ENCODE data around the gene MUC5AC. TPM values are rescaled to one million over a fixed set of nuclear protein-coding genes. Genes with fewer than 3 reads are reported as not detected.
"Not testable (repeated sequence)": the region's sequence is repeated elsewhere in the genome, so short reads cannot be mapped to it uniquely, and the experiment has no call there.

MUC5AC gene
- polyA plus RNA-seq, 1 donor = 0.37 TPM

DNA sequence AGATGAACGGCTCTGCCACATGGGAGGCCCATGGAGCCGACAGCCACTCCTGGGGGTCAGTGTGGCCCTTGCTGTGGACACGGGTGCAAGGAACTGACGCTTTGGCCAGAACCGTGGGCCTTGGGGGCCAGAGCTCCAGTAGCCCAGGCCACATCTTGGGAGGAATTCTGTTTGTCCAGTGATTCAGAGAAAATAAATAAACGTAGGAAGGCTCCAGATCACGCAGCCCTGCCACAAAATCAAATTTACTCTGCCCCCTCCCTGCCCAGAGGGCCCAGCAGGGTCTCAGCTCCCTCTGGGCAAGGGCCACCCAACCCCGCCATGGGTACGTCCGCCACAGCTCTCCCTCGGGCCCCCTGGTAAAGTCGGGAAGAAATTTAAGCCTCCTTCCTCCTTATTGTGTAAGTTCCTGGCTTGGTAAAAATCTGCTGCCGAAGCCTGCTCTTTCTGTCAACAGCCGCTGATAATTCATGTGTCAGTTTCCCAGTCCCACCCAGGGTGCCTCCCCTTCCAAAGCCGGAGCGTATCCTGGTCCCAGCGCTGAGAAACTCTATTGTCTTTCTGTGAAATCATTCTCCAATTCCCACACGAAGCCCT is 6.9 kb upstream of the MUC5AC start:
- H3K4me1 ChIP-seq (ENCODE audit: control insufficient read depth, insufficient read depth, low read length) = peaks cover 26% of the 10 kb centered on the region
- DNase-seq = peak in 1 of 2 donors; percentile 41
- H3K4me3 ChIP-seq (ENCODE audit: low read length) = no peak overlapping the region
- no peaks in the 10 kb centered on the region for H3K27me3 ChIP-seq (ENCODE audit: control insufficient read depth, insufficient read depth, low read length)
- peak overlapping the region; percentile 52 for H3K27ac ChIP-seq (ENCODE audit: low read length)
- peaks cover 10% of the 10 kb centered on the region for H3K9me3 ChIP-seq (ENCODE audit: control insufficient read depth, low read depth, low read length)
- WGBS (ENCODE audit: insufficient coverage, low lambda C conversion rate) = no CpG with 5 or more reads among the region's 18 CpGs
- H3K36me3 ChIP-seq (ENCODE audit: control insufficient read depth, insufficient read depth, low read length) = no peaks in the 10 kb centered on the region

DNA sequence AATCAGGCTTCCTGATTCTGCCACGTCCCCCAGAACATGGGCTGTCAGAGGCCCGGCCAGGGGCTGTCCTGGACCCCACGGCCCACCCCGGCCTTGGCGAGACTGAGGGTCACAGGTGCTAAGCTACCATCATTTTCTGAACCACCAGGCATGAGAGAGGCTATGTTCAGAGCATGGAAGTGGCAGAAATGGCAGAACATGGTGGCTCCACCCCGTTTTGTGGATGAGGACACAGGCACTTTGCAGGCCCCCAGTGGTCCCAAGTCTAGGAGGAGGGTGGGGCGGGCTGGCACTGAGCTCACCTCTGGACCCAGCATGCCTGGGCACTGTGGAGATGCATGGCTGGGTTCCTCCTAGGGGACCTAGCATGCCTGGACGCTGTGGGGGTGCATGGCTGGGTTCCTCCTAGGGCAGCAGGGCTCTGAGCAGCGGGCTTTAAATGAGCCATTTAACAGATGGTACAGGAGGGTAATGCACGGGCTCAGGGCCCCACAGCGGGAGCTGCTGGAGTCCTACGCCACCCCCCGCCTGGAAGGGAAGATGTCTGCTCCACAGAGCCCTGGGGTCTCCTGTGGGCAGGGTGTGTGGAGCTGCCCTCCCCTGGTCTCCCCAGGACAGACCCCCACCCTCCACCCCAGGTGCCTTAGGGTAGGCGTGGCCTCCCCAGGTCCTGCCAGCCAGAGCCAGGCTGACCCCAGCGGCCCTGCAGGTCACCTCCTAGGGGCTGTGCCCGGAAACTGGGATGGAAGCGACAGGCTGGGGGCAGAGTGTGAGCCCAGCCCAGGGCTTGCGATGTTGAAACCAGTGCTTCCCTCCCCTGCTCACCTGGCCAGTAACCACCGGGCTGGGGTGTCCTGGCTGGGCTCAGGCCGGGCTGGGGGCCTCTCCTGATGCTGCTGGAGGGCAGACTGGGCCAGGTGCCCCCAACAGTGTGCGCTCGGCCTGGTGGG is 6.1 kb upstream of the MUC5AC start:
- Histone ChIP-seq H3K27me3 (ENCODE audit: control insufficient read depth, insufficient read depth, low read length) (no peaks in the 10 kb centered on the region), H3K4me1 (ENCODE audit: control insufficient read depth, insufficient read depth, low read length) (peaks cover 26% of the 10 kb centered on the region), H3K4me3 (ENCODE audit: low read length) (no peak overlapping the region), H3K27ac (ENCODE audit: low read length) (peak overlapping the region; percentile 52), H3K9me3 (ENCODE audit: control insufficient read depth, low read depth, low read length) (peaks cover 6% of the 10 kb centered on the region), H3K36me3 (ENCODE audit: control insufficient read depth, insufficient read depth, low read length) (no peaks in the 10 kb centered on the region)
- DNase-seq = no peak
- no CpG with 5 or more reads among the region's 22 CpGs for WGBS (ENCODE audit: insufficient coverage, low lambda C conversion rate)

DNA sequence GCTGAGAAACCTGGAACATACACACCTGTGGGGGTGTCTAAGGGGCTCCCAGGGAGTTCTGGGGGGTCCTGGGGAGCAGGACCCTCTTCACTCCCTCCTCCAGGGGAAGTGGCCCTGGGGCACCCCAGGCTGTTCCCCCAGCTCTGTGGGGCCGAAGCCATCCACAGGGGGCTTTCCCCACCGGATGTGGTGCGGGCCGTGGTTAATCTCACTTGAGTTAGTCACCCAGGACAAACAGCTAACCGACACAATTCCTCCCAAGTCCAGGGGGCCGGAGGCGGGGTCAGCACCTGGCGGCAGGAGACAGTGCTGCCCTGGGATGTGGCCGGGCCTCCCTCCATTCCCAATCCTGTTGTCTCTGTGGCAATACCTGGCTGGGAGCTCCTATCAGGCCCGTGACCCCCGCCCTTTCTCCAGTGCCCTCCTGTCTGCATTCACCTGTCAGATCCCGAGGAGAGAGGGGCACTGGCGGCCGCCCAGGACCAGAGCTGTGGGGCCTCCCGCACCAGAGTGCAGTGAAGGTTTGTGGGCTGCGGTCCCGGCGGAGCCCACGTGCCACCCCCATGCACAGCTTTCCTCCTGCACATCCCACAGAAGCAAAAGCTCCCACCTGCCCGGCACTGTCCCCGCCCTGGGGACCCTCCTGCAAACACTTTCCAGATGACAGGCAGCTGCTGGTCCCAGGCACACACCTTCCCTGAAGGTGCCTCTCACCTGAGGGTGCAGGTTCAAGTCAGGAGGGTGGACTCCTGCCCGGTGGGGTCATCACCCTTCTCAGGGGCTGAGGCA is 5.2 kb upstream of the MUC5AC start:
- Histone ChIP-seq H3K9me3 (ENCODE audit: control insufficient read depth, low read depth, low read length) (peaks cover 6% of the 10 kb centered on the region), H3K27me3 (ENCODE audit: control insufficient read depth, insufficient read depth, low read length) (no peaks in the 10 kb centered on the region), H3K4me1 (ENCODE audit: control insufficient read depth, insufficient read depth, low read length) (peaks cover 26% of the 10 kb centered on the region), H3K36me3 (ENCODE audit: control insufficient read depth, insufficient read depth, low read length) (no peaks in the 10 kb centered on the region), H3K4me3 (ENCODE audit: low read length) (no peak overlapping the region), H3K27ac (ENCODE audit: low read length) (peak overlapping the region; percentile 33)
- DNase-seq = no peak
- no CpG with 5 or more reads among the region's 22 CpGs for WGBS (ENCODE audit: insufficient coverage, low lambda C conversion rate)

DNA sequence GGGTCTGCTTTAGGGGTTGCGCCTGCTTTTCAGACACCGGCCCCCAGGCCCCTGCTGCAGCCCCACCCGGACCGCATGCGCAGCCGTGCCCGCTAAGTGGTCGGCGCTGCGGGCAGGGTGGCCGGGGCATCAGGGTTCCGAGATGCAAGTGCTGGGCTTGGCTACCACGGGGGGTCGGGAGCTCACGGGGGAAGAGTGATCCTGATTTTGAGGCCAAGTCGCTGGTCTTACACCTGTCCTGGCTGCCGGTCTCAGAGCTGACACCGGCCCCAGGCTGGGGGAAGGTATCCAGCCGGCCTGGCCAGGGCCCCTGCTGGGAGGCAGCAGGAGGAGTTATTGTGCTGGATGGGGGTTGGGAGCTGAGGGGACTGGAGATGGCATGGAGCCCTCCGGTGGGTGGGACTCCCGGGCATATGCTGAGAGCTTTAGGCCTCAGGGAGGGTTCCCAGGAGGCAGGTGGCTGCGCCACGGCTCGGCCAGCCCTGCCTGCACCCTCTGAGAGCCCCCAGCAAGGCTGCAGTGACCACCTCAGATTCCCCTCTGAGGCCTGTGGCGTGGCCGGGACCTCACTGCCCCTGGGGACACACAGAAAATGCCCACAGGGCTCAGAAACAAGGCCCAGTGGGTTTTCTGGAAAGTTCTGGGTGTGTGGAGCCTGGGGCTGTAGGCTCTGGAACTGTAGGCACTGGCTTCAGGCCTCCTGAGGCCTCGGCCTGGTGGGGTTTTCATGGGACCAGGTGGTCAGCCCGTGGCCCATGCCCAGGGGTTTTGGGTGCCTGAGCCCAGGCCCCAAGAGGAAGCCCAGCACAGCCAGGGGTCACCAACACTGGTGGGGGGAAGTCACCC is 4.4 kb upstream of the MUC5AC start:
- H3K4me3 ChIP-seq (ENCODE audit: low read length) = no peak overlapping the region
- no peaks in the 10 kb centered on the region for H3K9me3 ChIP-seq (ENCODE audit: control insufficient read depth, low read depth, low read length)
- no peak overlapping the region for H3K27ac ChIP-seq (ENCODE audit: low read length)
- DNase-seq = no peak
- H3K4me1 ChIP-seq (ENCODE audit: control insufficient read depth, insufficient read depth, low read length) = peaks cover 26% of the 10 kb centered on the region
- no CpG with 5 or more reads among the region's 28 CpGs for WGBS (ENCODE audit: insufficient coverage, low lambda C conversion rate)
- H3K27me3 ChIP-seq (ENCODE audit: control insufficient read depth, insufficient read depth, low read length) = no peaks in the 10 kb centered on the region
- H3K36me3 ChIP-seq (ENCODE audit: control insufficient read depth, insufficient read depth, low read length) = no peaks in the 10 kb centered on the region

DNA sequence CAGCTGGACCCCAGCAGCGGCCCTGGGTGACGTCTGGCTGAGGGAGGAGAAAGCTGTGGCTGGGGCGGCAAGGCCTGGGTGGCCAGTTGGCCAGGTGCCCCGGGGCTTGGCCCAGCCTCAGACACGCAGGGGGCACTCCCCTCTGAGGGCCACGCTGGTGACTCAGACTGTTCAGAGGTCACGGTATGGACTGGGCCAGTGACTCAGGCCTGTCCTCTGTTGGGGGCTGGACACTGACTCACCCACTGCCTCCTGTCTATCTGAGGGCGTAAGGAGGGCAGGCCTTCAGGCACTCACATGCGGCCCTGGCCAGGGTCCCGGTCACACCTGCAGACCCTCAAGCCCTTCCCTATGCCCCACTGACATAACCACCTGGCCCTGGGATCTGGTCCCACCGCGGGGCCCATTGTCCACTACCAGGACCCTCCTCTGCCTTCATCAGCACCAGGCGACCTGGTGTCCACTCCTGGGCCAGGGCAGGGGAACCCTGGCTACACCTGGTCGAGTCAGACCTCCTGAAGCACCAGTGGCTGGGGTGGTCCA is 3.7 kb upstream of the MUC5AC start:
- no peak for DNase-seq
- no CpG with 5 or more reads among the region's 14 CpGs for WGBS (ENCODE audit: insufficient coverage, low lambda C conversion rate)
- H3K4me3 ChIP-seq (ENCODE audit: low read length) = no peak overlapping the region
- H3K9me3 ChIP-seq (ENCODE audit: control insufficient read depth, low read depth, low read length) = no peaks in the 10 kb centered on the region
- no peak overlapping the region for H3K27ac ChIP-seq (ENCODE audit: low read length)
- no peaks in the 10 kb centered on the region for H3K36me3 ChIP-seq (ENCODE audit: control insufficient read depth, insufficient read depth, low read length)
- peaks cover 19% of the 10 kb centered on the region for H3K4me1 ChIP-seq (ENCODE audit: control insufficient read depth, insufficient read depth, low read length)
- H3K27me3 ChIP-seq (ENCODE audit: control insufficient read depth, insufficient read depth, low read length) = no peaks in the 10 kb centered on the region

DNA sequence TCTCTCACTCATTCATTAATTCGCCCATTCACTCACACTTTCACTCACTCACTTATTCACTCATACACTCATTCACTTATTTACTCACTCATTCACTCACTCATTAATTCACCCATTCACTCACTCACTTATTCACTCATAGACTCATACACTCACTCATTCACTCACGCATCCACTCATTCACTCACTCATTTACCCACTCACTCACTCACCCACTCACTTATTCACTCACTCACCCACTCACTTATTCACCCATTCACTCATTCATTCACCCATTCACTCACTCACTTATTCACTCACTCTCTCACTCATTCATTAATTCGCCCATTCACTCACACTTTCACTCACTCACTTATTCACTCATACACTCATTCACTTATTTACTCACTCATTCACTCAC is 3.1 kb upstream of the MUC5AC start:
- H3K36me3 ChIP-seq (ENCODE audit: control insufficient read depth, insufficient read depth, low read length); DNase-seq; H3K27ac ChIP-seq (ENCODE audit: low read length); H3K4me3 ChIP-seq (ENCODE audit: low read length); H3K27me3 ChIP-seq (ENCODE audit: control insufficient read depth, insufficient read depth, low read length); H3K9me3 ChIP-seq (ENCODE audit: control insufficient read depth, low read depth, low read length): not testable (repeated sequence)
- WGBS (ENCODE audit: insufficient coverage, low lambda C conversion rate) = no CpG with 5 or more reads among the region's 3 CpGs
- H3K4me1 ChIP-seq (ENCODE audit: control insufficient read depth, insufficient read depth, low read length) = peaks cover 19% of the 10 kb centered on the region

DNA sequence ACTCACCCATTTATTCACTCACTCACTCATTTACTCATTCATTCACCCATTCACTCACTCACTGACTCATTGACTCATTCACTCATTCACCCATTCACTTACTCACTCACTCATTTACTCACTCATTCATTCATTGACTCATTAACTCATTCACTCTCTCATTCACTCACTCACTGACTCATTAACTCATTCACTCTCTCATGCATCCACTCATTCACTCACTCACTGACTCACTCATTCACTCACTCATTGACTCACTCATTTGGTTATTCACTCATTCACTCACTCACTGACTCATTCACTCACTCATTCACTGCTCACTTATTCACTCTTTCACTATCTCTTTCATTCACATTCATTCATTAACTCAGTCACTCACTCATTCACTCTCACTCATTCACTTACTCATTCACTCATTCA is 2.5 kb upstream of the MUC5AC start:
- H3K27me3 ChIP-seq (ENCODE audit: control insufficient read depth, insufficient read depth, low read length) = no peaks in the 10 kb centered on the region
- H3K9me3 ChIP-seq (ENCODE audit: control insufficient read depth, low read depth, low read length) = no peaks in the 10 kb centered on the region
- peaks cover 16% of the 10 kb centered on the region for H3K4me1 ChIP-seq (ENCODE audit: control insufficient read depth, insufficient read depth, low read length)
- no peak overlapping the region for H3K27ac ChIP-seq (ENCODE audit: low read length)
- no peak overlapping the region for H3K4me3 ChIP-seq (ENCODE audit: low read length)
- no peak for DNase-seq
- no peaks in the 10 kb centered on the region for H3K36me3 ChIP-seq (ENCODE audit: control insufficient read depth, insufficient read depth, low read length)

DNA sequence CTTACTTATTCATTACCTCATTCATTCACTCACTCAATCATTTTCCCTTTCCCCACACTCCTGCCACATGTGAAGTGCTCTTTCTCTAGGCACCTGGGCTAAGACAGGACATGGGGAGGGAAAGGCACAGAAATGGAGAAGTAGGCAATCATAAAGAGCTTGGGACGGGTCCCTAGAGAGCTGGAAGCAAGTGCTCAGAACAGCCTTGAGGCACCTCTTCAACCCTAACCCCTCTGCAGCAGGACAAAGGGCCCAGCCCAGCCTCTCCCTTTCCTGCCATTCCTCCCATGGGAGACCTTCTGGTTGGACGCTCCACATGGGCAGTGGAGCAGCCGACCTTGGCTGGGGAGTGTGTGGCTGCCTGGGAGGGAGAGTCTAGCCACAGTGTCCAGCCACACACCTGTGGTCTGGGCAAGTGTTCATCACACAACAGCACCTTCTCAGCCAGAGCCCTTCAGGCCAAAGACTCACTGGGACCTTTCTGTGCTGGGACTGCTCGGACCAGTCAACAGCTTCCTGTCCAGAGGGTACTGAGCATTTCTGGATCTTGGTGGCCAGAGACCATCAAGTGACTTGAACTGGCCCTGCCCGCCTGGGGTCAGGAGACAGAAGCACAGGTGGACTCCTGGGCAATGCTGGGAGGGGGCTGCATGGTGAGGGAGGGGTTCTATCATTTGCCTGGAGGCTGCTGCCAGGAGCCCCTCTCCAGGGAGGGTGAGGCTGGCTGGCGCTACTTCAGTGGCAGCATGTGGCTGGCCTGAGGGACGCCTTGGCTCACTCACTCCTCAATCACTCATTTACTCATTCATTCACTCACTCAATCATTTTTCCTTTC is 1.0 kb upstream of the MUC5AC start:
- no CpG with 5 or more reads among the region's 7 CpGs for WGBS (ENCODE audit: insufficient coverage, low lambda C conversion rate)
- H3K4me1 ChIP-seq (ENCODE audit: control insufficient read depth, insufficient read depth, low read length) = peaks cover 6% of the 10 kb centered on the region
- no peak for DNase-seq
- H3K27ac ChIP-seq (ENCODE audit: low read length) = no peak overlapping the region
- H3K4me3 ChIP-seq (ENCODE audit: low read length) = no peak overlapping the region
- H3K9me3 ChIP-seq (ENCODE audit: control insufficient read depth, low read depth, low read length) = no peaks in the 10 kb centered on the region
- no peaks in the 10 kb centered on the region for H3K27me3 ChIP-seq (ENCODE audit: control insufficient read depth, insufficient read depth, low read length)
- no peaks in the 10 kb centered on the region for H3K36me3 ChIP-seq (ENCODE audit: control insufficient read depth, insufficient read depth, low read length)

DNA sequence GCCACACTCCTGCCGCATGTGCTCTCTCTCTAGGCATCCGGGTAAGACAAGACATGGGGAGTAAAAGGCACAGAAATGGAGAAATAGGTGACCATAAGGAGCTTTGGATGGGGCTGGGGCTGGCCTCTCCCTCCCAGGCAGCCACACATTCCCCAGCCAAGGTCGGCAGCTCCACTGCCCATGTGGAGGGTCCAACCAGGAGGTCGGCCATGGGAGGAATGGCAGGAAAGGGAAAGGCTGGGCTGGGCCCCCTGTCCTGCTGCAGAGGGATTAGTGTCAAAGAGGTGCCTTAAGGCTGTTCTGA is 460 bp upstream of the MUC5AC start:
- DNase-seq = no peak
- H3K27ac ChIP-seq (ENCODE audit: low read length) = no peak overlapping the region
- no peaks in the 10 kb centered on the region for H3K27me3 ChIP-seq (ENCODE audit: control insufficient read depth, insufficient read depth, low read length)
- WGBS (ENCODE audit: insufficient coverage, low lambda C conversion rate) = no CpG with 5 or more reads among the region's 4 CpGs
- no peak overlapping the region for H3K4me3 ChIP-seq (ENCODE audit: low read length)
- H3K36me3 ChIP-seq (ENCODE audit: control insufficient read depth, insufficient read depth, low read length) = no peaks in the 10 kb centered on the region
- peaks cover under 1% of the 10 kb centered on the region for H3K4me1 ChIP-seq (ENCODE audit: control insufficient read depth, insufficient read depth, low read length)
- no peaks in the 10 kb centered on the region for H3K9me3 ChIP-seq (ENCODE audit: control insufficient read depth, low read depth, low read length)

All from large intestine (tissue), 3 donors.